GOT3 (cell line): ENCODE measurements around the gene OR2T34.
"Not testable (repeated sequence)": the region's sequence is repeated elsewhere in the genome, so short reads cannot be mapped to it uniquely, and the experiment has no call there.

ENCODE experiments used
- DNase-seq: peaks from one replicate; lab custom pipeline; 2025; ENCODE audit warnings: mixed read lengths; lab: John Stamatoyannopoulos, UW

OR2T34 gene

DNA sequence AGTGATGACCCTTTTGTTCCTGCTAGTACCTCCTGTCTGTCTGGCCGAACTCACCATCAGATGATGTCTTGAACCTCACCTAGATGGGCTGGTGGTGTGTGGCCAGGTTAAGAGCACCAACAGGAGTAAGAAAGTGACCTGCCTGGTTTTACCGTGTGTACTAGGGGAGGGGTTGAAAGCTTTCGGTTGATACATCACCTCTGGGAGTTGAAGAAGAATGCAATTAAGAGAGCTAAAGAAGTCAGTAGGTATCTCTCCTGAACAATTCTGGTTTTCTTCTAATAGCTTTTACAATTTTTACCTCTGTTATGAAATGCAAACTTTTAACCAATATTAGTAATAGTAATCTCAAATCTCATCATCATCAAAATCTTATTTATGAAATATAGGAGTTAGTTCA is 11.9 kb downstream of the OR2T34 start, which contains the start of gene OR2T29:
TSS of gene OR2T29 (minus strand) at position 101 of the 400 bp plus-strand sequence. CDS start 3,281 bp downstream, outside the sequence.
- DNase-seq: not testable (repeated sequence)

DNA sequence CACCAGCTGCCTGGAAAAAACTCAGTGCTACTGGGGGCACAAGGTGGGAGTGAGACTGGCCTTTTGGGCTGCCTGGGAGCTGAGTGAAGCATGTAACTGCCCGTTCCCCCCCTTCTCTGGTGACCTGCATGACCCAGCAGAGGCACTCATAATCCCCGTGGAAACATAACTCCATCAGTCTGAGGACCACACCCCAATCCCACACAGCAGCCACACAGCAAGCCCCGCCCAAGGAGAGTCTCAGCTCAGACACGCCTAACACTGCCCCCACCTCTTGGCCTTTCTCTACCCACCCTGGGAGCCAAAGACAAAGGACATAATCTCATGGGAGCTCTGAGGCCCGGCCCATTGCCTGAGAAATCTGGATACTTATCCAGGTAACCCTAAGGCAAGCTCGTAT is 23.5 kb downstream of the OR2T34 start:
- DNase-seq: not testable (repeated sequence)

DNA sequence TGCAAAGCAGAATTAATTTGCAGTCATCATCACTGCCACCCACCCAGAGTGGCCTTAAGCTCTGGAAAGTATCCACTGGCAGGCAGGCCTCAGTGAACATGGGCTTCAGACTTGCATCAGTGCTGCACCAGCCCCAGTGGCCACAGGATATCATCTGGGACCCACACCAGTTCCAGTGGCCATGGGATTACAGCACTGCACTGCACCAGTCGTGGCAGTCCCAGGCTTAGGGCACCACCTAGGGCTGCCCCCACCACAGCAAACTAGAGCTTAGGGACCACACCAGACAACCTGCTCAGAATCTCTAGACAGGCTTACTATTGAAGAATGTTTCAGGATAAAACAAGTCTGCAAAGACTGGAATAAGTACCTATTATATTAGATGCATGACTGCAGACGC is 27.2 kb downstream of the OR2T34 start:
- DNase-seq: not testable (repeated sequence)

DNA sequence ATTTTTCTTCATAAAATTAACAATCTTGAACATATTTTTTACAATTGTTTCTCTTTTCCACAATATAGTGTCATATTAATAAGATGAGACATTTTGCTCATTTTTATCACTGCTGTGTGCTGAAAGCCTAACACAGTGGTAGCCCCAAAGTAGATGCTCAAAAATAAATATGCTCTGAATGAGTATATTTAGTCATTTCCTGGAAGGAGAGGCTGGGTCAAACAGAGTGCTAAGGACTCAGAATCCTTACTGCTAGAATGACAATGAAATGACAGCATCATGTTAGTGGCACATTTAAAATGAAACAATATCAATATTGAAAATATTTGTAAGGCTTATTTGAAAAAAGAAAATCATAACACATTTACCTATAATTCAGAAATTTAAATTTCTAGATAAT is 37.1 kb downstream of the OR2T34 start:
- not testable (repeated sequence) for DNase-seq
